GM23248 (cell line): Measurements from ENCODE around the gene JARID2.

Experiments used
- EZH2 ChIP-seq: fragments of 200-600 bp; sonication (generic); IDR thresholded peaks from 2 replicates; pipeline ENCODE4 v1.6.1; 2018; ENCODE audit warnings: antibody characterized with exemption, mild to moderate bottlenecking; ENCODE audit not compliant: insufficient read depth, poor library complexity, severe bottlenecking
- EZH2phosphoT487 ChIP-seq: fragments of 200-600 bp; sonication (generic); IDR thresholded peaks from 2 replicates; pipeline ENCODE4 v1.6.1; 2018; ENCODE audit warnings: antibody characterized with exemption, moderate library complexity, mild to moderate bottlenecking, low read depth; ENCODE audit not compliant: insufficient read depth

- TF ChIP-seq EZH2phosphoT487 (no peak), EZH2 (no peak)
Measured at GRCh38 chr6:15512721-15513120, 266.9 kb downstream of the JARID2 start.
